GM21360 (cell line): ENCODE results near the gene ITGAD.

ENCODE experiments used
- ATAC-seq: cut with Tn5 transposase; IDR thresholded peaks from one replicate; pipeline ENCODE4 v1.9.1; 2021; ENCODE audit warnings: mild to moderate bottlenecking, moderate library complexity; ENCODE audit not compliant: unreplicated experiment

ITGAD gene

DNA sequence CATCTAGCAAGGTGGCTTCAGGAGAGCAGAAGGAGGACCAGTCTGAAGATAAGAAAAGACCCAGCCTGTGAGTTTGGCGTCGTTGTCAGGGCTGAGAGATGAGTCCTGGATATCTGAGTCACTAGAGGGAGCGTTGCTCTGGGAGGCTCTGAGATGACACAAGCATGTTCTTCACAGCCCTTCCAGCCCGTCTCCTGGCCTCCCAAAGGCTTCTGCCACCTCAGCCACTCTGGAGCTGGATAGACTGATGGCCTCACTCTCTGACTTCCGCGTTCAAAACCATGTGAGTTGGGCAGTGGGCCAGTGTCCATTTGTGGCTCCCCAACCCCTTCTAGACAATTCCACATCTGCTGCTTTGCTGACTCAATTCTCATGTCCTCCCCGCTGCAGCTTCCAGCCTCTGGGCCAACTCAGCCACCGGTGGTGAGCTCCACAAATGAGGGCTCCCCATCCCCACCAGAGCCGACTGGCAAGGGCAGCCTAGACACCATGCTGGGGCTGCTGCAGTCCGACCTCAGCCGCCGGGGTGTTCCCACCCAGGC, 81.1 kb downstream of the ITGAD start:
- ATAC-seq: no peak

DNA sequence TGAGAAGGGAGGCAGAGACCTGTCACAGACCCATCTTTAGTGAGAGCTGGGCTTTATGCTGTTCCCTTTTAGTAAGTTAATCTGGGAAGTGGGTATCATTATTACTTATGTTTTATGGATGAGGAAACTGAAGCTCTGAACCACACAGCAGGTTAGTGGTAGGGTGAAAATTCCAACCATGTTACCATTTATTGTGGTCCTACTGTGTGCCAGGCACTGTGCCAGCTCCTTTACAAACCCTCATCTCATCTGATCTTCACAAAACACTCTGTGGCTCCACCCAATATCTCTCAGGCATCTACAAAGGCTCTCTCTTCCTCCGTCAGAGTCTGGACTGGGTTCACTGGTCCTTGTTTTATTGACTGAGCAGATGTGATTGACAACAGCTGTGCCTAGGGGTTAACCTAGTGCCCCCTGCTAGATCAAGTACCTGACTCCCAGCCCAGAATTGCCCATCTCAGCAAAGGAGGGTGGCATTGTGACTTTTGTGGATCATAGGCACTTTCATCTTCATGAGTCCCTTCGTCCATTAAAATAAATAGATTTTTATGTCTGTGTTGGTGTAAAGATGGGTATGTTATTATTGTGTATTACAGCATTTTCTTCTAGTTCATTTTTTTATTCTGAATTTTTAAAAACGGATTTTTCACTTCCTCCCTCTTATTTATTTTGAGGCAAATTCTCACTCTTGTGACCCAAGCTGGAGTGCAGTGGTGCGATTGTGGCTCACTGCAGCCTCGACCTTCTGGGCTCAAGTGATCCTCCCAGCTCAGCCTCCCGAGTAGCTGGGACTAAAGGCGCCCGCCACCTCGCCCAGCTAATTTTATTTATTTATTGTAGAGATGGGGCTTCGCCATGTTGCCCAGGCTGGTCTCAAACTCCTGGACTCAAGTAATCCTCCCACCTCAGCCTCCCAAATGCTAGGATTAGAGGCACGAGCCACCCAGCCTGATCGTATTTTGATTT, 81.9 kb downstream of the ITGAD start:
- no peak for ATAC-seq

DNA sequence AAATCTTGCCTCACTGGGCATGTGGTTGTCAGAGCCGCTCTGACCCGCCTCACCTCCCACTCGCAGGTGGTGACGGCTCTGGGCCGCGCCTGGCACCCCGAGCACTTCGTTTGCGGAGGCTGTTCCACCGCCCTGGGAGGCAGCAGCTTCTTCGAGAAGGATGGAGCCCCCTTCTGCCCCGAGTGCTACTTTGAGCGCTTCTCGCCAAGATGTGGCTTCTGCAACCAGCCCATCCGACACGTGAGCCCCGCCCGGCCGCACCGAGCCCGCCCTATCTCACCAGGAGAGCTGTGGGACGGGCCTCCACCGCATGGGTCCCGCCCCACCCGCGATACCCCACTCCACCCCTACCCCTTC, 82.8 kb downstream of the ITGAD start:
- no peak for ATAC-seq
